ENCODE results near the gene GBE1.

DNA sequence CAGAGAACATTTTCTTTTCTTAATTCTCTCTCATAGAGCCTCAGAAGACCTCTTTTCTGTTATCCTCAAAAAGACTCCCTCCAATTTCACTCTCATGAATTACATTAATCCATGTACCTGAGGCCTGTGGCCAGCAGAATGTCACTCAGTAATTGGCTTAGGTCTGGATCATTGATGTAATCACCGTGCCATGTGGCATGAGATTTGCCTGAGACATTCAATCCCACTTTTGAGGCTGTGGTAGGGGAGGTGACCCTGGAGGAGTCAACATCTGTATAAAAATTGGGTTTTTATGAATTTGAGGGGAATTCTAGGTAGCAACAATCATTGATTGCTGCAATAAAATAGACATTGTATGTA, 295.3 kb downstream of the GBE1 start:
- TF ChIP-seq SP1 (CRISPR knock-in tag; IDR thresholded peaks at IDR 0.05) (no peak), ARID2 (IDR thresholded peaks at IDR 0.05) (no peak), CEBPB (tag; IDR thresholded peaks at IDR 0.05) (no peak), NR2C1 (IDR thresholded peaks at IDR 0.05) (no peak), NR2C1 (tag; IDR thresholded peaks at IDR 0.05) (no peak), HDAC1 (IDR thresholded peaks at IDR 0.05) (no peak), RB1 (IDR thresholded peaks at IDR 0.05; ENCODE audit: low read depth) (no peak), NR1H2 (CRISPR knock-in tag; IDR thresholded peaks at IDR 0.05) (no peak), POLR2A (conservative IDR thresholded peaks at IDR 0.05) (no peak), STAG1 (CRISPR knock-in tag; IDR thresholded peaks at IDR 0.05; ENCODE audit: borderline replicate concordance) (no peak), ETV1 (tag; conservative IDR thresholded peaks at IDR 0.05; ENCODE audit: low read depth) (no peak), BCL6 (CRISPR knock-in tag; IDR thresholded peaks at IDR 0.05) (no peak)
- TF ChIP-seq, protein P1, sequence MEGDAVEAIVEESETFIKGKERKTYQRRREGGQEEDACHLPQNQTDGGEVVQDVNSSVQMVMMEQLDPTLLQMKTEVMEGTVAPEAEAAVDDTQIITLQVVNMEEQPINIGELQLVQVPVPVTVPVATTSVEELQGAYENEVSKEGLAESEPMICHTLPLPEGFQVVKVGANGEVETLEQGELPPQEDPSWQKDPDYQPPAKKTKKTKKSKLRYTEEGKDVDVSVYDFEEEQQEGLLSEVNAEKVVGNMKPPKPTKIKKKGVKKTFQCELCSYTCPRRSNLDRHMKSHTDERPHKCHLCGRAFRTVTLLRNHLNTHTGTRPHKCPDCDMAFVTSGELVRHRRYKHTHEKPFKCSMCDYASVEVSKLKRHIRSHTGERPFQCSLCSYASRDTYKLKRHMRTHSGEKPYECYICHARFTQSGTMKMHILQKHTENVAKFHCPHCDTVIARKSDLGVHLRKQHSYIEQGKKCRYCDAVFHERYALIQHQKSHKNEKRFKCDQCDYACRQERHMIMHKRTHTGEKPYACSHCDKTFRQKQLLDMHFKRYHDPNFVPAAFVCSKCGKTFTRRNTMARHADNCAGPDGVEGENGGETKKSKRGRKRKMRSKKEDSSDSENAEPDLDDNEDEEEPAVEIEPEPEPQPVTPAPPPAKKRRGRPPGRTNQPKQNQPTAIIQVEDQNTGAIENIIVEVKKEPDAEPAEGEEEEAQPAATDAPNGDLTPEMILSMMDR (IDR thresholded peaks at IDR 0.05 in 2 of 3, conservative IDR thresholded peaks at IDR 0.05 in 1 of 3; ENCODE audit: insufficient read depth in 2 of 3, low read depth in 1 of 3, low read length in 3 of 3) = no peak
